ENCODE results near the gene CATSPERB.

Gene CATSPERB

GRCh38 chr14:91585856-91586255, 146.0 kb downstream of the CATSPERB start:
- TF ChIP-seq CTCF (IDR thresholded peaks at IDR 0.05): no peak
- H3K27me3 ChIP-seq (ENCODE audit: control insufficient read depth, insufficient read depth, low read length): no peaks in the 10 kb centered on the region
- H3K4me1 ChIP-seq: peaks cover 4% of the 10 kb centered on the region
- H3K27ac ChIP-seq: no peak overlapping the region
- no peaks in the 10 kb centered on the region for H3K36me3 ChIP-seq (ENCODE audit: control insufficient read depth, insufficient read depth, low read length)
- H3K9ac ChIP-seq: no peak overlapping the region
- H3K79me2 ChIP-seq: no peaks in the 10 kb centered on the region
- no peaks in the 10 kb centered on the region for H3K9me3 ChIP-seq (ENCODE audit: control insufficient read depth, low read length)
- H2AFZ ChIP-seq: no peak overlapping the region
- H3K4me2 ChIP-seq (ENCODE audit: low read length): no peak overlapping the region
- no peak overlapping the region for H3K4me3 ChIP-seq (ENCODE audit: low read depth, low read length)

GRCh38 chr14:91582761-91583160, 149.1 kb downstream of the CATSPERB start:
- Histone ChIP-seq H3K4me1 (peaks cover 4% of the 10 kb centered on the region), H3K9me3 (ENCODE audit: control insufficient read depth, low read length) (no peaks in the 10 kb centered on the region), H3K9ac (no peak overlapping the region), H3K4me3 (ENCODE audit: low read depth, low read length) (no peak overlapping the region), H3K27ac (no peak overlapping the region), H2AFZ (peak overlapping the region; percentile 30), H3K79me2 (no peaks in the 10 kb centered on the region), H3K36me3 (ENCODE audit: control insufficient read depth, insufficient read depth, low read length) (no peaks in the 10 kb centered on the region), H3K27me3 (ENCODE audit: control insufficient read depth, insufficient read depth, low read length) (no peaks in the 10 kb centered on the region), H3K4me2 (ENCODE audit: low read length) (no peak overlapping the region)
- TF ChIP-seq CTCF (IDR thresholded peaks at IDR 0.05): no peak

- Histone ChIP-seq H2AFZ (no peak overlapping the region), H3K79me2 (no peaks in the 10 kb centered on the region), H3K36me3 (ENCODE audit: control insufficient read depth, insufficient read depth, low read length) (no peaks in the 10 kb centered on the region), H3K9ac (no peak overlapping the region), H3K27ac (no peak overlapping the region), H3K4me3 (ENCODE audit: low read depth, low read length) (no peak overlapping the region), H3K4me1 (peaks cover 4% of the 10 kb centered on the region), H3K9me3 (ENCODE audit: control insufficient read depth, low read length) (no peaks in the 10 kb centered on the region), H3K4me2 (ENCODE audit: low read length) (no peak overlapping the region), H3K27me3 (ENCODE audit: control insufficient read depth, insufficient read depth, low read length) (no peaks in the 10 kb centered on the region)
- TF ChIP-seq CTCF (IDR thresholded peaks at IDR 0.05): no peak
Observed at GRCh38 chr14:91580876-91581577, 150.9 kb downstream of the CATSPERB start.

GRCh38 chr14:91577632-91578233, 154.2 kb downstream of the CATSPERB start:
- H3K9ac ChIP-seq: no peak overlapping the region

More at GRCh38 chr14:91577632-91578233, 154.2 kb downstream of the CATSPERB start:
- Histone ChIP-seq H3K36me3 (ENCODE audit: control insufficient read depth, insufficient read depth, low read length) (no peaks in the 10 kb centered on the region), H3K9me3 (ENCODE audit: control insufficient read depth, low read length) (no peaks in the 10 kb centered on the region), H3K4me3 (ENCODE audit: low read depth, low read length) (no peak overlapping the region), H3K4me1 (peaks cover 4% of the 10 kb centered on the region), H3K4me2 (ENCODE audit: low read length) (no peak overlapping the region), H3K27me3 (ENCODE audit: control insufficient read depth, insufficient read depth, low read length) (no peaks in the 10 kb centered on the region), H2AFZ (no peak overlapping the region), H3K27ac (no peak overlapping the region), H3K79me2 (no peaks in the 10 kb centered on the region)
- TF ChIP-seq CTCF (IDR thresholded peaks at IDR 0.05): no peak

Data from parathyroid adenoma (tissue), 2 donors.